Pancreas (tissue), 10 donors: ENCODE measurements around the gene TOP3B. TPM values are rescaled to one million over a fixed set of nuclear protein-coding genes. Genes with fewer than 3 reads are reported as not detected.

Experiments used
- ATAC-seq, 4 donors: fragments of 200-7000 bp; cut with Tn5 transposase; one replicate each; pipeline versions ENCODE4 v1.8.0 to v1.9.1; 2020; ENCODE audit warnings: mild to moderate bottlenecking in 4 of 4, moderate library complexity in 4 of 4
- DNase-seq, 6 donors: peaks; one replicate each; pipeline ENCODE4 v3.0.0-alpha.2; 2020
- FAIRE-seq: peaks from 2 replicates; lab custom pipeline; 2012; peaks lifted over from hg19 to GRCh38; lab: Jason Lieb, UNC
- H3K27ac ChIP-seq, 4 donors: fragments of 200-600 bp; sonication (generic); 1 replicate in 3 of 4; 2 replicates in 1 of 4; pipeline versions ENCODE4 v1.5.0 to v1.8.0; 2020
- H3K27me3 ChIP-seq, 4 donors: fragments of 200-600 bp; one replicate each; pipeline ENCODE4 v1.8.0; 2021
- H3K36me3 ChIP-seq, 3 donors: fragments of 200-600 bp; sonication (generic) in 1 of 3; one replicate each; pipeline versions ENCODE4 v1.5.0 to v1.8.0; 2020 to 2021
- H3K4me1 ChIP-seq, 3 donors: fragments of 200-600 bp; one replicate each; pipeline ENCODE4 v1.8.0; 2021
- H3K4me3 ChIP-seq, 4 donors: fragments of 200-600 bp; sonication (generic) in 2 of 4; one replicate each; pipeline versions ENCODE4 v1.5.0 to v1.8.0; 2020 to 2021
- H3K9me3 ChIP-seq, 4 donors: fragments of 200-600 bp; one replicate each; pipeline ENCODE4 v1.8.0; 2021
- WGBS, 2 donors: extraction: QIAGEN DNeasy Blood & Tissue Kit; methylation state at CpG; one replicate each; pipeline ENCODE4 v1.1.7; 2013; 5-methylcytosine and 5-hydroxymethylcytosine counted together
- intact Hi-C, 3 donors: fragments of 100-400 bp; cut with DNase I; formaldehyde crosslinking; loops; one replicate each; pipeline versions ENCODE4 v1.11.1 to v1.14.2; 2022
- polyA plus RNA-seq, 2 donors: library from polyadenylated mRNA; stranded (reverse); fragments of 200-250 nt; gene quantifications; one replicate each; pipeline ENCODE4 v1.2.3, GENCODE V29; 2013
- total RNA-seq, 6 donors: library from RNA; stranded (reverse); fragmentation: NEBNext Ultra II Directional in 4 of 6; extraction: Animal tissue kit (Norgen Biotek cat#: 25700) in 4 of 6; gene quantifications; one replicate each; pipeline versions ENCODE4 v1.2.1 to v1.2.4, GENCODE V29; 2021 to 2023
- TF ChIP-seq, protein P1 (sequence below), 4 donors: fragments of 200-600 bp; sonication (generic) in 3 of 4; IDR thresholded peaks; one replicate each; pipeline versions ENCODE4 v1.5.0 to v1.8.0; 2021; ENCODE audit warnings: antibody characterized with exemption in 4 of 4
- donor health status: healthy with polysubstance abuse.
- donor health status: DM: no; HTN: no; CAD: no; lungs with moderate emphysema.
- donor health status: DM: no; HTN: no; CAD: no.
- donor health status: control.
- donor health status: control.
- donor health status: Bipolar disorder and iron deficiency.
- donor health status: DM: yes; HTN: yes; CAD: no.
- donor health status: DM: no; HTN: no; CAD: no.
- donor health status: DM: no; HTN: no; CAD: no.
- donor health status: DM: yes; HTN: yes; CAD: no.

TOP3B gene
- total and polyA plus RNA-seq, 8 donors: 6.7 to 20.5 (median 11.3) TPM

DNA sequence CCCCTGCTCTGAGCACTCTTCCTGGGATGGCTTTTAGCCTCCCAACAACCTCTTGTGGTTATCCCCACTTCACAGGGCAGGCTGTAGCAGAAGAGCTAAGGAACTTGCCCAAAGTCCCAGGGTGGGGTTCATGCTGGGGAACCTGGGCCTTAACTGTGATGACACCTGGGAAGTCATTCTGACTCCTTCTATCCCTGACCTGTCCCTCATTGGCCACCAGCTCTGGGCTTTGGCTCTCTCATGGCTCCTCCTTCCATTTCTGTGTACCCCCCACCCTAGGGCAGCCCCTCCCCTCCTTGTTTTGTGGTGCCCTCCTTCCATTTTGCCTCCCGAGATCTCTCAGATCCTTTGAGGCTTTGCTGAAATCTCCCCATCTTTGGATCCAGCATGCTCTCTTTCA lies 32.6 kb downstream of the TOP3B start:
- 92 to 93% methylated on average over 1 of the region's 1 CpG for WGBS, 2 donors
- Histone ChIP-seq H3K27ac (no peak overlapping the region), H3K36me3 (no peaks in the 10 kb centered on the region), H3K4me3 (no peak overlapping the region), H3K27me3 (no peaks in the 10 kb centered on the region), H3K9me3 (no peaks in the 10 kb centered on the region), H3K4me1 (peaks cover 0 to 4% (median 4%) of the 10 kb centered on the region in 3 donors)
- intact Hi-C loops: loop anchor here in 1 of 3 donors (10.0 kb wide), 1 partner anchor 245 kb away; no protein-coding TSS in a partner anchor
- FAIRE-seq: no peak
- DNase-seq: no peak
- TF ChIP-seq, protein P1, sequence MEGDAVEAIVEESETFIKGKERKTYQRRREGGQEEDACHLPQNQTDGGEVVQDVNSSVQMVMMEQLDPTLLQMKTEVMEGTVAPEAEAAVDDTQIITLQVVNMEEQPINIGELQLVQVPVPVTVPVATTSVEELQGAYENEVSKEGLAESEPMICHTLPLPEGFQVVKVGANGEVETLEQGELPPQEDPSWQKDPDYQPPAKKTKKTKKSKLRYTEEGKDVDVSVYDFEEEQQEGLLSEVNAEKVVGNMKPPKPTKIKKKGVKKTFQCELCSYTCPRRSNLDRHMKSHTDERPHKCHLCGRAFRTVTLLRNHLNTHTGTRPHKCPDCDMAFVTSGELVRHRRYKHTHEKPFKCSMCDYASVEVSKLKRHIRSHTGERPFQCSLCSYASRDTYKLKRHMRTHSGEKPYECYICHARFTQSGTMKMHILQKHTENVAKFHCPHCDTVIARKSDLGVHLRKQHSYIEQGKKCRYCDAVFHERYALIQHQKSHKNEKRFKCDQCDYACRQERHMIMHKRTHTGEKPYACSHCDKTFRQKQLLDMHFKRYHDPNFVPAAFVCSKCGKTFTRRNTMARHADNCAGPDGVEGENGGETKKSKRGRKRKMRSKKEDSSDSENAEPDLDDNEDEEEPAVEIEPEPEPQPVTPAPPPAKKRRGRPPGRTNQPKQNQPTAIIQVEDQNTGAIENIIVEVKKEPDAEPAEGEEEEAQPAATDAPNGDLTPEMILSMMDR (IDR thresholded peaks at IDR 0.05): no peak
- no peak for ATAC-seq

DNA sequence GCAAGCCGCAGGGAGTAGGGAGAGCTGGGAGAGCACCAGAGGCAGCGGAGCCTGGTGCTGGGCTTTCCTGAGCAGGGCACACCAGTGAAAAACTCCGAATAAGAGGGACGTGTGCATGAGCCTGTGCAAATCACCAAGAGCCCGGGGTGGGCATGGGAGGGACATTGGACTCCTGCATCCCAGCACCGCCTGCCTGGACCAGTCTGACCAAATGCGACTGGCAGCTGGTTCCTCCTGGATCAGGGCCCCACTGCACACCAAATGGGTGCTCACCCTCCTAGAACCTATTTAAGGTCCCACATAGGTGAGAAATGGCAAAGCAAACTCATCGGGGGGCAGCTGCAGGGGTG lies 33.0 kb downstream of the TOP3B start:
- H3K27me3 ChIP-seq: no peaks in the 10 kb centered on the region
- 84 to 86% methylated on average over 8 of the region's 8 CpGs for WGBS, 2 donors
- DNase-seq: no peak

DNA sequence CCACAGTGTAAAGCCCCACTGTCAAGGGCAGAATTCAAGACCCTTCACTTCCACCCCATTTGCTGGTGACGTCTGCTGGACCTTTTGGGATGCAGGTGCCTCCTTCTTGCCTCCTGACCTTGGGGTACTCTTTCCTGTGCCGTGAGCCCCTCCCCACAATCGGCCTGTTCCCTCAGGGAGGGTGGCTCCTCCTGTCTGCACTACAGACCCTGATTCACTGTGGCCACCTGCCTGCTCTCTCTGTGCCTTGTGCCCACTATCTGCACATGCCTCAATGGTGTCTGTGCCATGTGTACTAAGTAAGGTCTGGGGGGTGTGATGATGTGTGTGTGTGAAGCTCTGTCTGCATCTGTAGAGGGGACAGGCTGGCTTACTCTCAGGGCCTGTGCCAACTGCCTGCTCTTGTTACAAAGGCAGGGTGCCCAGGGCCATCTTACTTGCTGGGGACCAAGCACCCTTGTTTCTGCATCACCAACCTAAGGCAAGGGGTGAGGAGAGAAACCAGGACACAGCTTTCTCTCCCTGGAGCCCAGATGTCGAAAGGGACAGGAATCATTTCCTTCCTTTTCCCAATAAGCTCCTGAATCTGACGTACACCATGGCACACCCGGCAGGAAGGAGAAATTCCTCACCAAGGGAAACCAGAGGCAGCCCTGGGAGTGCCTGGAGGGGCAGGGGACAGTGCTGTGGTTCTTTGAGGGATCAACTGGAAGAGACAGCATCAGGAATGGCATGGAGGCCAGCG lies 33.6 kb downstream of the TOP3B start:
- no peak for DNase-seq
- no peak for FAIRE-seq
- WGBS, 2 donors: 83 to 84% methylated on average over 7 of the region's 7 CpGs
- ATAC-seq: no peak
- peak overlapping the region in 1 of 4 donors; percentile 22 for H3K27ac ChIP-seq
- TF ChIP-seq, protein P1 (IDR thresholded peaks at IDR 0.05): no peak
- H3K4me3 ChIP-seq: no peak overlapping the region
- no peaks in the 10 kb centered on the region for H3K9me3 ChIP-seq
- H3K27me3 ChIP-seq: no peaks in the 10 kb centered on the region
- intact Hi-C loops: loop anchor here in 1 of 3 donors (10.0 kb wide), 1 partner anchor 244 kb away; no protein-coding TSS in a partner anchor
- peaks cover 0 to 4% (median 4%) of the 10 kb centered on the region in 3 donors for H3K36me3 ChIP-seq
- peaks cover 0 to 4% (median 4%) of the 10 kb centered on the region in 3 donors for H3K4me1 ChIP-seq

More for the DNA sequence above, 33.0 kb downstream of the TOP3B start:
- ATAC-seq (no peak), FAIRE-seq (no peak)
- Histone ChIP-seq H3K4me3 (no peak overlapping the region), H3K9me3 (no peaks in the 10 kb centered on the region), H3K27ac (no peak overlapping the region), H3K36me3 (peaks cover 0 to 3% (median 2%) of the 10 kb centered on the region in 3 donors), H3K4me1 (peaks cover 0 to 4% (median 4%) of the 10 kb centered on the region in 3 donors)
- intact Hi-C loops: loop anchor here in 1 of 3 donors (10.0 kb wide), 1 partner anchor 245 kb away; no protein-coding TSS in a partner anchor
- TF ChIP-seq, protein P1 (IDR thresholded peaks at IDR 0.05): no peak

DNA sequence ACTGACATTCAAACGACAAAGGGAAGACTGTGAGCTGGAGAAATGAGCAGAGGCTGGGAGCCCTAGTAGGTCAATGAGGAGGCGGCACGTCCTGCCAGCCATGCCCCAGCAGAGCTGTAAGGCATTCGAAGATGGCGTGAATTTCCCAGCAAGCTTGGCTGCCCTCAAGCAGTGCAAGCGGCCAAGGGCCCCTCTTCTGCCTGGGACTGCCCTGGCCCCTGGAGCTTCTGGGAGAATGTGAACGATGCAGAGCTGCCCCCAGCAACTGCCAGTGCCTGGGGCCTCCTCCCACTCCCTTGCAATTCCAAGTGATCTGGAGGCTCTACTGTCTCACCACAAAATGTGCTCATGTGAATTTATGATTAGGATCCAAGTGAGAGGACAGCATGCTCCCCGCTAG lies 34.2 kb downstream of the TOP3B start:
- H3K9me3 ChIP-seq: no peaks in the 10 kb centered on the region

More for the DNA sequence above, 34.2 kb downstream of the TOP3B start:
- Histone ChIP-seq H3K4me1 (peaks cover 0 to 4% (median 4%) of the 10 kb centered on the region in 3 donors), H3K4me3 (no peak overlapping the region), H3K36me3 (peaks cover 0 to 4% (median 4%) of the 10 kb centered on the region in 3 donors), H3K27ac (peak overlapping the region in 1 of 4 donors; percentile 22), H3K27me3 (no peaks in the 10 kb centered on the region)
- TF ChIP-seq, protein P1 (IDR thresholded peaks at IDR 0.05): no peak
- DNase-seq (no peak), ATAC-seq (no peak), FAIRE-seq (no peak)
- intact Hi-C loops: loop anchor here in 1 of 3 donors (10.0 kb wide), 1 partner anchor 244 kb away; no protein-coding TSS in a partner anchor
- 81 to 82% methylated on average over 8 of the region's 8 CpGs for WGBS, 2 donors
